ENCODE measurements around the gene COBL. TPM values are rescaled to one million over a fixed set of nuclear protein-coding genes. Genes with fewer than 3 reads are reported as not detected.

COBL gene
- total RNA-seq, 1 donor from 2014 or later = 6.3 TPM

- Histone ChIP-seq H3K4me1 (peaks cover 21% of the 10 kb centered on the region), H3K4me3 (no peak overlapping the region), H3K27me3 (no peaks in the 10 kb centered on the region), H3K9ac (no peak overlapping the region), H2AFZ (replicated peaks) (no peak overlapping the region), H3K4me2 (peak overlapping the region; percentile 38), H3K9me3 (ENCODE audit: low read depth) (no peaks in the 10 kb centered on the region), H3K27ac (no peak overlapping the region), H3K79me2 (ENCODE audit: low read depth) (no peaks in the 10 kb centered on the region), H3K36me3 (no peaks in the 10 kb centered on the region), H3F3A (ENCODE audit: low read depth) (no peaks in the 10 kb centered on the region), H4K20me1 (ENCODE audit: low read depth) (no peaks in the 10 kb centered on the region)
- peak; percentile 81 for DNase-seq (ENCODE audit: low spot score)
- H3K4me1 Mint-ChIP-seq = peaks cover 8% of the 10 kb centered on the region
- peak overlapping the region; percentile 60 for H3K27ac Mint-ChIP-seq
- H3K9me3 Mint-ChIP-seq = peaks cover 11% of the 10 kb centered on the region
- H3K36me3 Mint-ChIP-seq = no peaks in the 10 kb centered on the region
- H3K4me3 Mint-ChIP-seq = no peak overlapping the region
- peaks cover 2% of the 10 kb centered on the region for H3K27me3 Mint-ChIP-seq (ENCODE audit: insufficient read depth, low read depth)
- TF ChIP-seq EZH2phosphoT487 (IDR thresholded peaks at IDR 0.05) (no peak), CTCF (IDR thresholded peaks at IDR 0.05) (no peak), EZH2 (IDR thresholded peaks at IDR 0.05) (no peak)
Observed at GRCh38 chr7:50988465-50988864, 328.1 kb downstream of the COBL start.

- no peak overlapping the region for H3K27ac Mint-ChIP-seq
Observed at GRCh38 chr7:50985096-50985495, 331.5 kb downstream of the COBL start.

GRCh38 chr7:50983850-50984249, 332.8 kb downstream of the COBL start:
- no peak for DNase-seq (ENCODE audit: low spot score)
- H3K4me1 Mint-ChIP-seq = peaks cover 26% of the 10 kb centered on the region
- no peak overlapping the region for H3K4me3 Mint-ChIP-seq
- H3K27me3 Mint-ChIP-seq (ENCODE audit: insufficient read depth, low read depth) = peaks cover 5% of the 10 kb centered on the region
- no peaks in the 10 kb centered on the region for H4K20me1 ChIP-seq (ENCODE audit: low read depth)
- no peaks in the 10 kb centered on the region for H3K27me3 ChIP-seq
- no peak overlapping the region for H2AFZ ChIP-seq (replicated peaks)
- no peak overlapping the region for H3K27ac ChIP-seq
- no peaks in the 10 kb centered on the region for H3K36me3 ChIP-seq
- H3K9me3 ChIP-seq (ENCODE audit: low read depth) = no peaks in the 10 kb centered on the region
- H3K9ac ChIP-seq = no peak overlapping the region
- H3K9me3 Mint-ChIP-seq = peaks cover 11% of the 10 kb centered on the region
- peak overlapping the region; percentile 13 for H3K4me2 ChIP-seq
- H3K27ac Mint-ChIP-seq = no peak overlapping the region
- peaks cover 2% of the 10 kb centered on the region for H3K36me3 Mint-ChIP-seq
- H3K4me1 ChIP-seq = peaks cover 19% of the 10 kb centered on the region
- TF ChIP-seq EZH2phosphoT487 (IDR thresholded peaks at IDR 0.05) (no peak), CTCF (IDR thresholded peaks at IDR 0.05) (no peak), EZH2 (IDR thresholded peaks at IDR 0.05) (no peak)
- no peaks in the 10 kb centered on the region for H3F3A ChIP-seq (ENCODE audit: low read depth)
- H3K4me3 ChIP-seq = no peak overlapping the region
- H3K79me2 ChIP-seq (ENCODE audit: low read depth) = no peaks in the 10 kb centered on the region

More at GRCh38 chr7:50985096-50985495, 331.5 kb downstream of the COBL start:
- peaks cover 24% of the 10 kb centered on the region for H3K4me1 Mint-ChIP-seq
- Histone ChIP-seq H3K4me3 (no peak overlapping the region), H3K79me2 (ENCODE audit: low read depth) (no peaks in the 10 kb centered on the region), H3K36me3 (no peaks in the 10 kb centered on the region), H3K9me3 (ENCODE audit: low read depth) (no peaks in the 10 kb centered on the region), H3F3A (ENCODE audit: low read depth) (no peaks in the 10 kb centered on the region), H4K20me1 (ENCODE audit: low read depth) (no peaks in the 10 kb centered on the region), H3K27me3 (no peaks in the 10 kb centered on the region), H3K4me2 (no peak overlapping the region), H2AFZ (replicated peaks) (no peak overlapping the region), H3K4me1 (peaks cover 21% of the 10 kb centered on the region), H3K9ac (no peak overlapping the region), H3K27ac (no peak overlapping the region)
- H3K36me3 Mint-ChIP-seq = peaks cover 2% of the 10 kb centered on the region
- DNase-seq (ENCODE audit: low spot score) = no peak
- no peak overlapping the region for H3K4me3 Mint-ChIP-seq
- TF ChIP-seq EZH2 (IDR thresholded peaks at IDR 0.05) = no peak
- TF ChIP-seq CTCF (IDR thresholded peaks at IDR 0.05) = no peak
- TF ChIP-seq EZH2phosphoT487 (IDR thresholded peaks at IDR 0.05) = no peak
- peaks cover 2% of the 10 kb centered on the region for H3K27me3 Mint-ChIP-seq (ENCODE audit: insufficient read depth, low read depth)
- peaks cover 8% of the 10 kb centered on the region for H3K9me3 Mint-ChIP-seq
